ENCODE measurements around the gene INMT.

DNA sequence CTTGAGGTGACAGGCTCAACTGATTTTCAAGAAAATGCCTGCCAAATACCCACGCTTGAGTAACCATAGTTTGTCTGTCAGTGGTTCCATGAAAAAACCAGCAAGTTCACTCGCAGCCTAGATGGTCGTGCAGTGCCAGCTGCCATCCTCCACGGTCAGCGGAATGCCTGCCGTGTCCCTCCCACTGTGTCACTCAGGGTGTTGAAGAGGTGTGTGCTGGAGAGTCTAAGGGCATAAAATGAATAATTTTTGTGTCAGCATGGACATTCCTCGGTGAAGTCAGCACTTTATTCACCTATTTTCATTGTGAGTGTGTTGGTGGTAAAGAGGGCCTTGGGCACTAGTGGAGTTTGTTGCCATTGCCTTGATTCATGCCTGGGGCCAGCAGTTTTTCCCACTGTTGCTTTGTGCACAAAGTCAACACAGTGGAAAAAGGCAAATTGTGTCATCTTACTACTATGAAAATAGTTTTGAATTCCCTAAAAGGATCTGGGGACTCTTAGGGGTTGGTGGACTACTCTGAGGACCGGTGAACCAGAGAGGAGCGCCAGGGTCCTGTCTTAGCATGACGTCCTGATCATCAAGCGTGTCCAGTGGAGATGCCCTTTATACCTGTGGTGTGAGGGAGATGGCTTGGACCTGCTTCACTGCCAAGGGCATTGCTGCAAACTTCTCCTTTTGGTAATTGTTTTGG is 36.9 kb downstream of the INMT start:
- TF ChIP-seq CTCF (IDR thresholded peaks at IDR 0.05; ENCODE audit: low read length) (no peak), EZH2 (optimal IDR thresholded peaks at IDR 0.05; ENCODE audit: low read depth, low read length) (no peak)
